K562 (cell line): ENCODE measurements around the gene ZNF610. TPM values are rescaled to one million over a fixed set of nuclear protein-coding genes. Genes with fewer than 3 reads are reported as not detected.

ENCODE experiments used
- GABPA ChIP-seq: fragments of 200-800 bp; sonication (Bioruptor generic); conservative IDR thresholded peaks from 2 replicates; pipeline ENCODE4 v1.6.1; 2016; ENCODE audit warnings: low read depth, missing genetic modification characterization, missing compliant biosample characterization
- SMAD4 ChIP-seq: fragments of 250-450 bp; sonication (Bioruptor Pico); conservative IDR thresholded peaks from 2 replicates; pipeline ENCODE4 v1.8.0; 2021; ENCODE audit warnings: inconsistent platforms, mild to moderate bottlenecking, moderate library complexity
- ZC3H4 ChIP-seq: sonication (generic); formaldehyde crosslinking; IDR thresholded peaks from 2 replicates; pipeline ENCODE4 v1.9.0; 2021; ENCODE audit warnings: missing genetic modification reagents, borderline replicate concordance
- ZNF274 ChIP-seq: IDR thresholded peaks from 2 replicates; pipeline ENCODE4 v1.6.1; 2011; ENCODE audit warnings: low read depth, mild to moderate bottlenecking, low read length, moderate library complexity, borderline replicate concordance
- ZSCAN29 ChIP-seq: fragments of 450-650 bp; IDR thresholded peaks from 2 replicates; pipeline ENCODE4 v1.6.1; 2017
- polyA plus RNA-seq, 8 experiments: library from polyadenylated mRNA; depleted of rRNA in 4 of 8; stranded (reverse) in 5 of 8; unstranded in 3 of 8; fragments of >200 nt; fragmentation: Nextera tagmentation in 2 of 8; fragmentation: Illumina TruSeq in 1 of 8; extraction: Ambion mirVana in 2 of 8; extraction: Trizol in 1 of 8; gene quantifications; 2 replicates each; pipeline versions ENCODE4 v1.2.1 to v1.2.3, GENCODE V29; 2011 to 2014; ENCODE audit warnings: inconsistent platforms in 1 of 8, missing spikeins in 1 of 8
- total RNA-seq, 7 experiments: library from RNA; depleted of rRNA in 6 of 7; stranded (reverse); fragments of >200 nt in 6 of 7; fragmentation: Illumina TruSeq in 2 of 7; extraction: Trizol in 2 of 7; gene quantifications; 2 replicates each; pipeline versions ENCODE4 v1.2.1 to v1.2.3, GENCODE V29; 2011 to 2021; ENCODE audit warnings: low replicate concordance in 1 of 7
- TF ChIP-seq, protein P1 (sequence below): sonication (generic); formaldehyde crosslinking; IDR thresholded peaks from 2 replicates; pipeline ENCODE4 v1.8.0; 2022; ENCODE audit warnings: missing genetic modification reagents, mild to moderate bottlenecking, moderate library complexity, borderline replicate concordance
- TF ChIP-seq, protein P2 (sequence below), 2 experiments: fragments of 150-350 bp in 1 of 2; IDR thresholded peaks; 2 replicates each; pipeline ENCODE4 v1.6.1; 2012 to 2016; ENCODE audit warnings: low read depth in 2 of 2, low read length in 2 of 2, mild to moderate bottlenecking in 1 of 2, moderate library complexity in 1 of 2
- TF ChIP-seq, protein P3 (sequence below): sonication (generic); formaldehyde crosslinking; IDR thresholded peaks from 2 replicates; pipeline ENCODE4 v1.8.0; 2023; ENCODE audit warnings: mild to moderate bottlenecking, missing genetic modification reagents
- TF ChIP-seq, protein P4 (sequence below): fragments of 250-450 bp; sonication (Bioruptor Pico); IDR thresholded peaks from 2 replicates; pipeline ENCODE4 v1.9.0; 2021; ENCODE audit warnings: mild to moderate bottlenecking
- TF ChIP-seq, protein P5 (sequence below): sonication (generic); formaldehyde crosslinking; IDR thresholded peaks from 2 replicates; pipeline ENCODE4 v1.8.1; 2023; ENCODE audit warnings: missing genetic modification reagents, mild to moderate bottlenecking, borderline replicate concordance

The ZNF610 gene
- total and polyA plus RNA-seq, 9 of the 15 experiments (the other 6 are each of a cell fraction or from before 2014, with no cell fraction given): not detected

DNA sequence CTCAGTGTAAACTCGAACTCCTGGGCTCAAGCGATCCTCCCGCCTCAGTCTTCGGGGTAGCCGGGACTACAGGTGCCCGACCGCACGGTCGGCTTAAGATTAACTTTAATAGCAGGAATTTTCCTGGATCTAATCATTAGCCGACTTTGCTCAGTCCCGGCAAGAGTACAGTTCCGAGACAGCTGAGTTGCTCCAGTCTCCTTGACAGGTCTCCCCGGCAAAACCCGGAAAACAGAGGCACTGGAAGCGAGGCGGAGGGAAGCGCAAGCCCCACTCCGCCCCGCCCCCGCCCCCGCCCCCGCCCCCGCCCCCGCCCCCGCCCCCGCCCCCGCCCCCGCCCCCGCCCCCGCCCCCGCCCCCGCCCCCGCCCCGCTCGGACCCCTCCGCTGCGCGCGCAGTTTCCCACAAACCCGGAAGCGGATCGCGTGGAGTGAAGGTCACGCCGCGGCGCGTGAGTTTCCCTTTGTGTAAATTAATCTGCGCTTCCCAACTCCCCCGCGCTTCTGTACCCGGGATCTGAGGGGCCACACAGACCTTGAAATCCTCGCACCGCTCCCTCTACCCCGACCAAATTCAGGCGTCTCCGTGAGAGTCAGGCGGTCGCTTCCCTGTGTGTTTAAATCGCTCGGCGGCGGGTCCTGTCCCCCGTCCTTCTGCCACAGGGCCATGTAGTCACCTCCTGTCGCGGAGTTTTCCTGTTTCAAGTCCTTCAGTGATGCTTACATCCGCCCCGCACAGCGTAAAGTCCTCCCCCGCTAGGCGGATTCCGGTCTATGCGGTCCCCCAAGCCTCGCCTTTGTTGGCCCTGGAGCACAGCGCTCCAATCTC is 39.1 kb upstream of the ZNF610 start, which contains the start of gene ZNF480 (continued):
- peak; percentile 80 for TF ChIP-seq GABPA (tag)
- TF ChIP-seq, protein P1, sequence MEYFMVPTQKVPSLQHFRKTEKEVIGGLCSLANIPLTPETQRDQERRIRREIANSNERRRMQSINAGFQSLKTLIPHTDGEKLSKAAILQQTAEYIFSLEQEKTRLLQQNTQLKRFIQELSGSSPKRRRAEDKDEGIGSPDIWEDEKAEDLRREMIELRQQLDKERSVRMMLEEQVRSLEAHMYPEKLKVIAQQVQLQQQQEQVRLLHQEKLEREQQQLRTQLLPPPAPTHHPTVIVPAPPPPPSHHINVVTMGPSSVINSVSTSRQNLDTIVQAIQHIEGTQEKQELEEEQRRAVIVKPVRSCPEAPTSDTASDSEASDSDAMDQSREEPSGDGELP (CRISPR knock-in tag): peak; percentile 38; the same call in 1 of the 2 replicates
- TF ChIP-seq, protein P2, sequence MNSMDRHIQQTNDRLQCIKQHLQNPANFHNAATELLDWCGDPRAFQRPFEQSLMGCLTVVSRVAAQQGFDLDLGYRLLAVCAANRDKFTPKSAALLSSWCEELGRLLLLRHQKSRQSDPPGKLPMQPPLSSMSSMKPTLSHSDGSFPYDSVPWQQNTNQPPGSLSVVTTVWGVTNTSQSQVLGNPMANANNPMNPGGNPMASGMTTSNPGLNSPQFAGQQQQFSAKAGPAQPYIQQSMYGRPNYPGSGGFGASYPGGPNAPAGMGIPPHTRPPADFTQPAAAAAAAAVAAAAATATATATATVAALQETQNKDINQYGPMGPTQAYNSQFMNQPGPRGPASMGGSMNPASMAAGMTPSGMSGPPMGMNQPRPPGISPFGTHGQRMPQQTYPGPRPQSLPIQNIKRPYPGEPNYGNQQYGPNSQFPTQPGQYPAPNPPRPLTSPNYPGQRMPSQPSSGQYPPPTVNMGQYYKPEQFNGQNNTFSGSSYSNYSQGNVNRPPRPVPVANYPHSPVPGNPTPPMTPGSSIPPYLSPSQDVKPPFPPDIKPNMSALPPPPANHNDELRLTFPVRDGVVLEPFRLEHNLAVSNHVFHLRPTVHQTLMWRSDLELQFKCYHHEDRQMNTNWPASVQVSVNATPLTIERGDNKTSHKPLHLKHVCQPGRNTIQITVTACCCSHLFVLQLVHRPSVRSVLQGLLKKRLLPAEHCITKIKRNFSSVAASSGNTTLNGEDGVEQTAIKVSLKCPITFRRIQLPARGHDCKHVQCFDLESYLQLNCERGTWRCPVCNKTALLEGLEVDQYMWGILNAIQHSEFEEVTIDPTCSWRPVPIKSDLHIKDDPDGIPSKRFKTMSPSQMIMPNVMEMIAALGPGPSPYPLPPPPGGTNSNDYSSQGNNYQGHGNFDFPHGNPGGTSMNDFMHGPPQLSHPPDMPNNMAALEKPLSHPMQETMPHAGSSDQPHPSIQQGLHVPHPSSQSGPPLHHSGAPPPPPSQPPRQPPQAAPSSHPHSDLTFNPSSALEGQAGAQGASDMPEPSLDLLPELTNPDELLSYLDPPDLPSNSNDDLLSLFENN (IDR thresholded peaks at IDR 0.05; ENCODE audit: low read depth in 2 of 2, low read length in 2 of 2): 0 out of 4 replicates have a peak, but pooled peaks of 1 of the 2 experiments have one; percentile 13
- TF ChIP-seq, protein P3, sequence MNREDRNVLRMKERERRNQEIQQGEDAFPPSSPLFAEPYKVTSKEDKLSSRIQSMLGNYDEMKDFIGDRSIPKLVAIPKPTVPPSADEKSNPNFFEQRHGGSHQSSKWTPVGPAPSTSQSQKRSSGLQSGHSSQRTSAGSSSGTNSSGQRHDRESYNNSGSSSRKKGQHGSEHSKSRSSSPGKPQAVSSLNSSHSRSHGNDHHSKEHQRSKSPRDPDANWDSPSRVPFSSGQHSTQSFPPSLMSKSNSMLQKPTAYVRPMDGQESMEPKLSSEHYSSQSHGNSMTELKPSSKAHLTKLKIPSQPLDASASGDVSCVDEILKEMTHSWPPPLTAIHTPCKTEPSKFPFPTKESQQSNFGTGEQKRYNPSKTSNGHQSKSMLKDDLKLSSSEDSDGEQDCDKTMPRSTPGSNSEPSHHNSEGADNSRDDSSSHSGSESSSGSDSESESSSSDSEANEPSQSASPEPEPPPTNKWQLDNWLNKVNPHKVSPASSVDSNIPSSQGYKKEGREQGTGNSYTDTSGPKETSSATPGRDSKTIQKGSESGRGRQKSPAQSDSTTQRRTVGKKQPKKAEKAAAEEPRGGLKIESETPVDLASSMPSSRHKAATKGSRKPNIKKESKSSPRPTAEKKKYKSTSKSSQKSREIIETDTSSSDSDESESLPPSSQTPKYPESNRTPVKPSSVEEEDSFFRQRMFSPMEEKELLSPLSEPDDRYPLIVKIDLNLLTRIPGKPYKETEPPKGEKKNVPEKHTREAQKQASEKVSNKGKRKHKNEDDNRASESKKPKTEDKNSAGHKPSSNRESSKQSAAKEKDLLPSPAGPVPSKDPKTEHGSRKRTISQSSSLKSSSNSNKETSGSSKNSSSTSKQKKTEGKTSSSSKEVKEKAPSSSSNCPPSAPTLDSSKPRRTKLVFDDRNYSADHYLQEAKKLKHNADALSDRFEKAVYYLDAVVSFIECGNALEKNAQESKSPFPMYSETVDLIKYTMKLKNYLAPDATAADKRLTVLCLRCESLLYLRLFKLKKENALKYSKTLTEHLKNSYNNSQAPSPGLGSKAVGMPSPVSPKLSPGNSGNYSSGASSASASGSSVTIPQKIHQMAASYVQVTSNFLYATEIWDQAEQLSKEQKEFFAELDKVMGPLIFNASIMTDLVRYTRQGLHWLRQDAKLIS: no peak
- TF ChIP-seq, protein P4, sequence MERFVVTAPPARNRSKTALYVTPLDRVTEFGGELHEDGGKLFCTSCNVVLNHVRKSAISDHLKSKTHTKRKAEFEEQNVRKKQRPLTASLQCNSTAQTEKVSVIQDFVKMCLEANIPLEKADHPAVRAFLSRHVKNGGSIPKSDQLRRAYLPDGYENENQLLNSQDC (CRISPR knock-in tag): no peak
- TF ChIP-seq ZNF274: no peak
- TF ChIP-seq, protein P5, sequence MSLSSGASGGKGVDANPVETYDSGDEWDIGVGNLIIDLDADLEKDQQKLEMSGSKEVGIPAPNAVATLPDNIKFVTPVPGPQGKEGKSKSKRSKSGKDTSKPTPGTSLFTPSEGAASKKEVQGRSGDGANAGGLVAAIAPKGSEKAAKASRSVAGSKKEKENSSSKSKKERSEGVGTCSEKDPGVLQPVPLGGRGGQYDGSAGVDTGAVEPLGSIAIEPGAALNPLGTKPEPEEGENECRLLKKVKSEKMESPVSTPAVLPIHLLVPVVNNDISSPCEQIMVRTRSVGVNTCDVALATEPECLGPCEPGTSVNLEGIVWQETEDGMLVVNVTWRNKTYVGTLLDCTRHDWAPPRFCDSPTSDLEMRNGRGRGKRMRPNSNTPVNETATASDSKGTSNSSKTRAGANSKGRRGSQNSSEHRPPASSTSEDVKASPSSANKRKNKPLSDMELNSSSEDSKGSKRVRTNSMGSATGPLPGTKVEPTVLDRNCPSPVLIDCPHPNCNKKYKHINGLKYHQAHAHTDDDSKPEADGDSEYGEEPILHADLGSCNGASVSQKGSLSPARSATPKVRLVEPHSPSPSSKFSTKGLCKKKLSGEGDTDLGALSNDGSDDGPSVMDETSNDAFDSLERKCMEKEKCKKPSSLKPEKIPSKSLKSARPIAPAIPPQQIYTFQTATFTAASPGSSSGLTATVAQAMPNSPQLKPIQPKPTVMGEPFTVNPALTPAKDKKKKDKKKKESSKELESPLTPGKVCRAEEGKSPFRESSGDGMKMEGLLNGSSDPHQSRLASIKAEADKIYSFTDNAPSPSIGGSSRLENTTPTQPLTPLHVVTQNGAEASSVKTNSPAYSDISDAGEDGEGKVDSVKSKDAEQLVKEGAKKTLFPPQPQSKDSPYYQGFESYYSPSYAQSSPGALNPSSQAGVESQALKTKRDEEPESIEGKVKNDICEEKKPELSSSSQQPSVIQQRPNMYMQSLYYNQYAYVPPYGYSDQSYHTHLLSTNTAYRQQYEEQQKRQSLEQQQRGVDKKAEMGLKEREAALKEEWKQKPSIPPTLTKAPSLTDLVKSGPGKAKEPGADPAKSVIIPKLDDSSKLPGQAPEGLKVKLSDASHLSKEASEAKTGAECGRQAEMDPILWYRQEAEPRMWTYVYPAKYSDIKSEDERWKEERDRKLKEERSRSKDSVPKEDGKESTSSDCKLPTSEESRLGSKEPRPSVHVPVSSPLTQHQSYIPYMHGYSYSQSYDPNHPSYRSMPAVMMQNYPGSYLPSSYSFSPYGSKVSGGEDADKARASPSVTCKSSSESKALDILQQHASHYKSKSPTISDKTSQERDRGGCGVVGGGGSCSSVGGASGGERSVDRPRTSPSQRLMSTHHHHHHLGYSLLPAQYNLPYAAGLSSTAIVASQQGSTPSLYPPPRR: no peak
- no peak for TF ChIP-seq ZC3H4 (CRISPR knock-in tag)
- peak; percentile 100 for TF ChIP-seq ZSCAN29
- no peak for TF ChIP-seq SMAD4 (CRISPR knock-in tag)
